ENCODE measurements around the gene CIAO3. TPM values are rescaled to one million over a fixed set of nuclear protein-coding genes. Genes with fewer than 3 reads are reported as not detected.

The CIAO3 gene
- total RNA-seq, 2 donors from 2014 or later: 39.2 to 47.1 TPM

DNA sequence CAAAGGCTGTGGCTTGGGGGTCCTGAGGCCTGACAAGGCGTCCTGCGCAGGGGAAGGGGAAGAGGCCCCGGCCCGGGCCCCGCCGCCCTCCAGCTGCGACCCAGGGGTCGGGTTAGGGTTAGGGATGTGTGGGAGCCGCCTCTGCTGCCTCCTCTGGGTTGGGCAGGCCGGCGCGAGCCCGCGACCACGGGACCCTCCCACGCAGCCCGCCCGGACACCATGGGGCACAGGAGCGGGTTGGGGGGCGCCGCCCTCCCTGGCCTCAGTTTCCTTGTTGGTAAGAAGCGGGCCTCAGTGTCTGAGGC, 386 bp downstream of the CIAO3 start:
- peaks cover 38% of the 10 kb centered on the region for H3K36me3 Mint-ChIP-seq (ENCODE audit: low read depth)
- H3K27ac Mint-ChIP-seq: no peak overlapping the region
- H3K4me1 Mint-ChIP-seq: peaks cover 7% of the 10 kb centered on the region
- H3K27me3 Mint-ChIP-seq: no peaks in the 10 kb centered on the region
- peak overlapping the region; percentile 68 for H3K4me3 Mint-ChIP-seq
- no peaks in the 10 kb centered on the region for H3K9me3 Mint-ChIP-seq
- ATAC-seq (replicated peaks): no peak

DNA sequence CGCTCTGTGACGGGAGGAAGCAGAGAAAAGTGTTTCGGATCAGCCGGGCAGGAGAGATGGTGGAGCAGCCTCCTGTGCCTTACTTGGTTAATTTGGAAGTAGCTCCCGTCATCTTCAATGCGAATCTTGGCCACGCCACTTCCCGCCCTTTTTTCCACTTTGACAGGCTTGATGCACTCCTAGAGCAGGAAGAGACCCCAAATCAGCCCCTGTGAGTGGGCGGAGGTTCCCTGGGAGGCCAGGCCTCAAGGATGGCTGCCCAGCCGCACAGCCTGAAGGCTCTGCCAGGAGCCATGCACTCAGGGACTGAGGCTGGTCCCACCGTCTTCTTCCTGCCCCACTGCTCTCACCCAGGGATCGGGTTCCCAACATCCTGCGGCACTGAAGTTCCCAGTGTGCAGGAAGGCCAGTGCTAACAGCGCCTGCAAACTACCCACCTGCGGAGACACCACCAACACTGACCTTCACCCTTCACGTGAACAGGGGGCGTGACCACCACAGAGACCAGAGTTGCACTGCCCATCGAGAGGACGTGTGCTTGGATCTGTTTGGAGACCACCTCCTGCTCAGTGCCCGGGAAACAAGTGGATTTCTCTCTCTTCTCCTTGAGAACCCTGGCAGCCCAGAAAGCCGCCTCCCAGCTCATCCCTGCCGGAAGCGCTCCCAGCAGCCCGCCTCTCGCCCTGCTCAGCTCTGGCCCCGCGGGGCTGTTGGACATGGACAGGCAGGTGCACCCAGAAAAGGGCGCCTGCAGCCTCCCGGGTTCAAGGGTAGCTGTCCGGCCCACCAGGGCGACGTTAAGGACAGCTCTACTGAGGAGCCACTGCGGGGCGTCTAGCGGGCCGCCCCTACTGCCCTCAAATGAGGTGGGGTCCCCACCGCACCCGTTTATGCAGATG, 988 bp downstream of the CIAO3 start:
- no peak for ATAC-seq (replicated peaks)
- peak overlapping the region; percentile 68 for H3K4me3 Mint-ChIP-seq
- peaks cover 44% of the 10 kb centered on the region for H3K36me3 Mint-ChIP-seq (ENCODE audit: low read depth)
- no peak overlapping the region for H3K27ac Mint-ChIP-seq
- no peaks in the 10 kb centered on the region for H3K27me3 Mint-ChIP-seq
- peaks cover 11% of the 10 kb centered on the region for H3K4me1 Mint-ChIP-seq
- H3K9me3 Mint-ChIP-seq: no peaks in the 10 kb centered on the region

DNA sequence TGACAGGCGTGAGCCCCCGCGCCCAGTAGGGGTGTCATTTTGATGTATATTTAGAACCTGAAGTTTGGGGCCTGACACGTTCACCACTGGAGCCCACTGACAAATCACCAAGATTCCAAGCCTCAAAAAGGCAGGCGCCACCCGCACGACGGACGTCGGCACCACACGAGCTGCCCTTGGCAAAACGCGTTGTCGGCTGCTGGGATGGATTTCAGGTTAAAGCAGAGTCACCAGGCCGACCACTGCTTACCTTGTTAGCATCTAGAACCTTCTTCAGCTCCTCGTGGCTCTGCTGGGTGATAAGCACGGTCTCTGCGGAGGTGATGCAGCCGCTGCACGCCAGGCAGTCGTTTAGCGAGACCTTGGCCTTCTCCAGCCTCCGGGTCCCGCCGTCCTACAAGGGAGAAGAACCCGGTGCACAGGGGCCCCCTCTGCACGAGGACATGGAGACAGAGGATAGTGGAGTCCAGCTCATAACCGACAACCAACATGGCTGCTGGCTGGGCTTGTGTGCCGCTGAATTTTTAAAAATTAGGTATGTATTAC, 3.8 kb downstream of the CIAO3 start:
- Mint-ChIP-seq H3K9me3 (no peaks in the 10 kb centered on the region), H3K36me3 (ENCODE audit: low read depth) (peaks cover 60% of the 10 kb centered on the region), H3K4me1 (peaks cover 11% of the 10 kb centered on the region), H3K4me3 (peak overlapping the region; percentile 67), H3K27me3 (no peaks in the 10 kb centered on the region), H3K27ac (no peak overlapping the region)
- ATAC-seq (replicated peaks): no peak

- ATAC-seq (replicated peaks): peak; percentile 88
- Mint-ChIP-seq H3K4me1 (peaks cover 11% of the 10 kb centered on the region), H3K27me3 (no peaks in the 10 kb centered on the region), H3K9me3 (no peaks in the 10 kb centered on the region), H3K4me3 (peak overlapping the region; percentile 67), H3K27ac (peak overlapping the region; percentile 79), H3K36me3 (ENCODE audit: low read depth) (peaks cover 60% of the 10 kb centered on the region)
These were observed 4.8 kb downstream of the CIAO3 start for GRCh38 chr16:735982-736453.

- ATAC-seq (replicated peaks): no peak
- H3K4me3 Mint-ChIP-seq: peak overlapping the region; percentile 67
- peak overlapping the region; percentile 79 for H3K27ac Mint-ChIP-seq
- no peaks in the 10 kb centered on the region for H3K27me3 Mint-ChIP-seq
- peaks cover 11% of the 10 kb centered on the region for H3K4me1 Mint-ChIP-seq
- H3K36me3 Mint-ChIP-seq (ENCODE audit: low read depth): peaks cover 60% of the 10 kb centered on the region
- H3K9me3 Mint-ChIP-seq: no peaks in the 10 kb centered on the region
These were observed 5.6 kb downstream of the CIAO3 start for GRCh38 chr16:734981-735881.

DNA sequence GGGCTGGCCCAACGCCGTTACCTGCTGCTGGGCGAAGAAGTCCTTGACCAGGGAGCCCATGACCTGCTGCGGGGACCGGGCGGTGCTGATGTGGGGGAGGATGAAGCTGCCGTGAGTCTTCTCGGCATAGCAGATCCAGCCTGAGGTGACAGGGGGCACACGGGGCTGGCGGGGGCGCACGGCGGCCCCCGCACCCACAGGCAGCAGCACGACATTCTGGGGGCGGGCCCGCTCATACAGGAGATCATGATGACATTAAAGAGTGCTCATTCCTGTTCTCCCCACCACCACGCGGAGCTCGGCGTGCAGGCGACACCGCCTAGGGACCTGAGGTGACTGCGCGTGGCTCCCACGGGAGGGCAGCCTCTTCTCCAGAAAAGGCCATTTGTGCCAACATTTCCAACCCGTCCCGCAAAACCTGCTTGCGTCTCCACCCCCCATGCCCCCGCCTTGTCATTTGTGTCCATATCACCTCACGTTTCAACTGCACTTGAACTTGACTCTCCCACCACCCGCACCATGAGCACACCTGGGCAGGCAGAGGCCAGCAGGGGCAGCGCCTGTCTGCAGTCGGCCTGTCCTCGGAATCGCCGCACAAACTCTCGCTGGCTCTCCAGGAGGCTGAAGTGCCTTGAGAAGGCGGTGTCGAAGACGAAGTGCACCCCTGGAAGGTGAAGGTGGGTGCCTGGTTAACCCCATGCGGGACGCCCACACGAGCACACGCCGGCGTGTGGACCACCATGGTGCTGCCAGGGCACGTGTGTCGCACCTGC, 6.4 kb downstream of the CIAO3 start:
- no peak for ATAC-seq (replicated peaks)
- Mint-ChIP-seq H3K4me3 (no peak overlapping the region), H3K27me3 (no peaks in the 10 kb centered on the region), H3K27ac (no peak overlapping the region), H3K9me3 (no peaks in the 10 kb centered on the region), H3K36me3 (ENCODE audit: low read depth) (peaks cover 59% of the 10 kb centered on the region), H3K4me1 (peaks cover 11% of the 10 kb centered on the region)

GRCh38 chr16:733382-734207, 7.2 kb downstream of the CIAO3 start:
- Mint-ChIP-seq H3K9me3 (no peaks in the 10 kb centered on the region), H3K4me1 (peaks cover 11% of the 10 kb centered on the region), H3K36me3 (ENCODE audit: low read depth) (peaks cover 51% of the 10 kb centered on the region), H3K4me3 (no peak overlapping the region), H3K27me3 (no peaks in the 10 kb centered on the region), H3K27ac (no peak overlapping the region)
- no peak for ATAC-seq (replicated peaks)

- peaks cover 11% of the 10 kb centered on the region for H3K4me1 Mint-ChIP-seq
- no peak overlapping the region for H3K4me3 Mint-ChIP-seq
- no peak for ATAC-seq (replicated peaks)
- no peaks in the 10 kb centered on the region for H3K9me3 Mint-ChIP-seq
- H3K27ac Mint-ChIP-seq: no peak overlapping the region
- H3K27me3 Mint-ChIP-seq: no peaks in the 10 kb centered on the region
- H3K36me3 Mint-ChIP-seq (ENCODE audit: low read depth): peaks cover 46% of the 10 kb centered on the region
These were observed 7.9 kb downstream of the CIAO3 start for GRCh38 chr16:732936-733335.

- H3K27me3 Mint-ChIP-seq: no peaks in the 10 kb centered on the region
- peaks cover 40% of the 10 kb centered on the region for H3K36me3 Mint-ChIP-seq (ENCODE audit: low read depth)
- H3K4me1 Mint-ChIP-seq: peaks cover 11% of the 10 kb centered on the region
- no peak overlapping the region for H3K27ac Mint-ChIP-seq
- H3K4me3 Mint-ChIP-seq: no peak overlapping the region
- no peak for ATAC-seq (replicated peaks)
- no peaks in the 10 kb centered on the region for H3K9me3 Mint-ChIP-seq
These were observed 8.5 kb downstream of the CIAO3 start for GRCh38 chr16:732332-732731.

DNA sequence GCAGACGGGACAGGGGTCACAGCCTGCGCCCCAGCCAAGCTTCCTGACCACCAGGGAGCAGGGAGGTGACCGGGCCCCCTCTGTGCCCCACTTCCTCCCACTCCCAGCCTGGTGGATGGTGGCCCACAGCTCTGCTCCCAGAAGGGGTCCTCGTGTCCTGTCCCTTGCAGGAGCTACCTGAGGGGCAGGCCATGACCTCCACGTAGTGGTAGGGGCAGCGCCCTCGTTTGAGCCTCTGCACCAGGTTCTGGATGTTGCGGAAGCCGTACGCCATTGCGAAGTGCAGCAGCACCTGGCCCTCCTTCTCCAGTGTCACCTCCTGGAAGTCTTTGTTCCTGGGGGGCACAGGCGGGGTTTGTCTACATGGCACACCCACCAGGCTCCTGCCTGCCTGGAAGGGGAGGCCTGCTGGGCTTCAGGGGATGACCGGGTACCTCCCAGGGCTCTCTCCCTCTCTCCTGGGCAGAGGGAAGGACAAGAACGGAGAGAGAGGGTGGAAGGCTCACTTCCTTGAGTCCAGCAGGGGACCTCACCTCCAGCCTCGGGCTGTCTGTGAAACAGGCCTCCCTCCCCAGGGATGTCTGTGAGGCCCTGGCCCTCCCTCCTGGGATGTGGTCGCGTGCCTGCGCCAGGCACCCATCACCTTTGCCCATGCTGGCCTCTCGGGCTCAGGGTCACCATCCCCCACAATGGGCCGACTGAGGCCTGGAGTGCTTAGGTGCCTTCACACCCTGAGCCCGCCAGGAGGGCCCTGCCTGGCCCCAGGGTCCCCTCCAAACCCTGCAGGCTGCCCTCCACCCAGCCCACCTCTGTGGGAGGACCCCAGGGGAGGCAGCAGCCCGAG, 9.9 kb downstream of the CIAO3 start:
- H3K36me3 Mint-ChIP-seq (ENCODE audit: low read depth): peaks cover 26% of the 10 kb centered on the region
- no peak for ATAC-seq (replicated peaks)
- H3K4me3 Mint-ChIP-seq: no peak overlapping the region
- no peak overlapping the region for H3K27ac Mint-ChIP-seq
- H3K27me3 Mint-ChIP-seq: no peaks in the 10 kb centered on the region
- H3K4me1 Mint-ChIP-seq: peaks cover 6% of the 10 kb centered on the region
- no peaks in the 10 kb centered on the region for H3K9me3 Mint-ChIP-seq

DNA sequence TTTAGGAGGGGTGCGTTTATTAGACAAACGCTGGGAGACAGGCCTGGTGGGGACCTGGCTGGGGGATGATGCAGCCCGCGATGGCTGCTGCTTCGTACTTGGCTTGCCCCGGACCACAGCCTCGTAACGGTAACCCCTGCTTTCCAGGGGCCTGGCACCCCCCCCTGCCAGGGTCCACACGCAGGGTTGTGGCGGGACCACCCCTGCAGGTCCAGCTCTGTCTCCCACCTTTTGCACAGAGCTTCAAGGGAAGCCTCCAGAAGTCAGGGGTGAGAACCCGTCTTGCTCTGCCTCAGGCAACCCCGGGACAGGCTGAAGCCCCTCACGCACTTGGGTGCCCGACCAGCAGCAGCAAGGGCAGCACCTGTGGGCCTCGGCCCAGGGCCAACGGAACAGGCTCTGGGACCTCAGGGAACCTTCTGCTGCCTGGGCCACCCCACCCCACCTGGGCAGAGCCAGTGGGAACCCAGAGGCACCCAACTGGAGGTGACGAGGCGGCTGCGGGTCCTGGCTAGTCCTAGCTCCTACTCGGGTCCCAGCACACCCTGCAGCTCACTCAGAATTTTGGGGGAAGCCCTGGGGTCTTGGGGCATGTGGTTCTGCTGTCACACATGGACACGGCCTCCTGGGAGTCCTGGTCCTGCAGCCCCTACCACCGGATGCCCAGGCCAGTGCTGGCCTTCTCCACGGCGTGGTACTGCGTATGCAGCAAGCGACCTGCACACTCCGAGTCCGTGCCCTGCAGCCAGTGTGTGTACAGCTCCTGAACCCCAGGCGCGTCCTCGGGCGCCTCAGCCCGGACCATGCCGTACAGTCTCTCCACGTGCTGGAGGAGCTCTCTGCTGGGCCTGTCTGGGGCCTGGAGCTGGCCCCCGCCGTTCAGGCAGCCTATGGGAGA, 10.8 kb downstream of the CIAO3 start:
- Mint-ChIP-seq H3K4me3 (no peak overlapping the region), H3K27me3 (no peaks in the 10 kb centered on the region), H3K27ac (no peak overlapping the region), H3K4me1 (peaks cover under 1% of the 10 kb centered on the region), H3K9me3 (no peaks in the 10 kb centered on the region), H3K36me3 (ENCODE audit: low read depth) (peaks cover 18% of the 10 kb centered on the region)
- no peak for ATAC-seq (replicated peaks)

All from activated T-helper 17 cell treated with anti-CD3 and anti-CD28 coated beads, Interleukin-2, amount 50 U/mL, for 72 hours (primary cell).